GM19193 (cell line): ENCODE measurements around the gene ZNF462.

Experiments
- POLR2A ChIP-seq: IDR thresholded peaks from 4 replicates; pipeline ENCODE4 v1.6.1; 2011; ENCODE audit not compliant: insufficient read depth, insufficient read length; ENCODE audit errors: extremely low read depth

Gene ZNF462

DNA sequence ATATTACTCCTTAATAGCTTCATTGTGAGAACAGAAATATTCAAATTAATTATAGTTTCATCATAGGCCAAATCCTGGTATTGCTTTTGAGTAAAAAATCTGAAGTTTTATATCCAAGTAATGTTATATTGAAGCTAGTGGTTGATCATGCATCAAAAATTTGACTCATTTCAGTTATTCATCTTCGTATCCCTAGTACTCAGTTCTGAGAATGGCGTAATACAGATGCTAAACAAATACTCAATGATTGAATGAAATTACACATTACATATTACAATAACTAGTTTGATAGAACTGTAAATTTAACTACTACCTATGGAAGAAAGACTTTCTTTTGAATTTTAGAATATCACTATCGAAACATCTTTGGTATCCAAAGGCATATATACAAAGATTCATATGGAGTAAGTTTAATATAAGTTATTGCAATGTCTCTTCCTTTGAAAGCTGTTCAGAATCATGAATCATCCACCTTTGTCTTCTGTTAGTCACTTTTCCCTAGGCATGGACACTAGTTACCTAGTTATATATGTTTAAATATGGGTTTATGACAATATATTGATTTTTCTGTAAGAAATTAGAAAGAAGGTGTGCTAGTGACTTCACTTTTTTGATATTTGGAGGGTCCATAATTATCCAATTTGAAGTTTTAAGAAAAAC, 5.0 kb upstream of the ZNF462 start:
- TF ChIP-seq POLR2A: no peak

DNA sequence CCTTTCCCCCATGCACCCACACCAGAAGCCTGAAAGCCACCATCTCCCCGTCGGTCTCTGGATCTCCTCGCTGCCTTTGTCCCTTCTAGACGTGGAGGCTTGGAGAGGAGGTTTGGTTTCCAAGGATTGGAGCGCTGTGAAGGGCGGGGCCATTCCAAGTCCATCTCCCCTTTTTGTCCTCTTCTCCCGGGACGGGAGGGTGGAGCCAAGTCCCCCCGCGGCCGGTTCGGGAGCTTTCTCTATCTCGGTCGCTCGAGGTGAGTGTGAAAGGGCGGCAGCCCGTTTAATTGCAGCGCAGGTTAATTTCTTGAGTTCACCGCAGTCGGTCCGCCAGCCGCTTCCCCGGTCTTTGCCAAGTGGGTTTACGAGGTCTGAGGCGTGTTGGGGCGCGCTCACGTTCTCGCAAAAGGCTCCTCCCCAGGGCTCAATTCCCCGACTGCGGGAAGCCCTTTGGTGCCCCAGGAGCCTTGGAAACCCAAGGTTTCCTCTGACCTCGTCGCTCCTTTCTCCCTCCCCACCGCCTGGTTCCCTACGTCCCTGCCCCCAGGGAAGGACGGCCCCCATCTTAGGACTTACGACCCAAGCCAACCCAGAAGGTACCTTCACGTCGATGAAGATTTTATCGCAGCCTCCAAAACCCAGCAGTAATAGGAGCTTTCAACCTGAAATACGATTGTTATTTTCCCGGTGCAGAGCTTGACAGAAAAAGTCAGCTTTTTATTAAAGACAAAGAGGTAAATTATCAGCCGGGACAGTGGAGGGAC, 2.8 kb upstream of the ZNF462 start:
- no peak for TF ChIP-seq POLR2A

DNA sequence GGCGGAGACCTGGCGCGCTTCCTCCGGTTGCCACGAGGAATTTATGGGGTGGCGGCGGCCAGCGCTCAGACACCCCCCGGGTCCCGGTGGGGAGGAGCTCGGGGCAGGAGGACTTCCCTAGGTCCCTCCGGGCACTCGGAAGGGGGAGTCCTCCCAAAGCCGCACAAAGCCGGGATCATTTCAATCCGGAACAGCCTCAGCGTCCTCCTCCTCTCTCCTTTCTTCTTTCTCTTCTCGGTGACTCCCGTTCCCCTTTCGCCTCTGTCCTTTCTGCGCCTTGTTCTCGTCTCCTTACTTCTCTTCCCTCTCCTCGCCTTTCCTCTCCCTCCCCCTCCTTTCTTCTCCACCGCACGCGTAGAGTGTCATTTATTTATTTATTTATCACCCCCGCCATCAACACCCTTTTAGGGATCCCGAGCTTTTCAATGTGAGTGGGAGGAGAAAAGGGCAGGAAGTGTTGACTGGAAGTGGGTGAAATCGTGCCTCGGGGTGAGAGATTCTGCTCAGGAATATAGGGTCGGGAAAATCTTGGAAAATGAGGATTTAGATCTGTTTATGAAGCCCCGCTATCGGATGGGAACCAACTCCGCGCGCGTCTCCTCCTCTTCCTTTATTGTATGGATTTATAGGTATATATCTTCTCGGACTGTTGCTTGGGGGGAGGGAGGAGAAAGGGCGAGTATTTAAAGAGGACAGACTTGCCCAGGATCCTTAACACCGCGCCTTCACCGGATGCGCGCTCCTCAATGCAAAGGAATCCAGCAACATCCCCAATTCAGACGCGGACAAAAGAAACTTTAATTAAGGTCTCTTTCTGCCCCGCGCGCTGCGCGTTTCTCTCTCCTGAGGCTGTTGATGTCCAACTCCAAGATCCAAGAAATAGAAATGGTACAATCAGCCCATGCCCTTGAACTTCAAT, 2.0 kb upstream of the ZNF462 start:
- no peak for TF ChIP-seq POLR2A

DNA sequence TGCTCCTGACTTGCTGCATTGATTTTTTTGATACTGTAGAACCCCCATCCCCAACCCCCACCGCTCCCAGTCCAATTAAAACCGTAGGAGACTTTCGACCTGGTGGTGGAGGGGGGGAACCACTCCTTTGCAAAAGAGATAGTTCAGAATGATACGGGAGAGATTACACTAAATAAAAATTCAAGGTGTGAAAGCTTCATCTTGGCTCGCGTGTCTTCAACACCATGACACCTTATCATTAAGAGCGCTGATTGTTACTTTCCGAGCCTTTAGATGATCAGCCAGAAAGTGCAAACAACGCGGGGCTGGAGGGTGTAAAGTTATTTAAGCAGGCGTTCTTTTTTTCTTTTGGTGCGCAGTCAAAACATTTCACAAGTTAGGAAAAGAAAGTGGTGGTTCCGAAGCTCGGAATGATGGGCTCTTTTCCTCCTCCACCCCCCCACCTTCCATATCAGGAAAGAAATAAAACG, 1.3 kb upstream of the ZNF462 start:
- no peak for TF ChIP-seq POLR2A

DNA sequence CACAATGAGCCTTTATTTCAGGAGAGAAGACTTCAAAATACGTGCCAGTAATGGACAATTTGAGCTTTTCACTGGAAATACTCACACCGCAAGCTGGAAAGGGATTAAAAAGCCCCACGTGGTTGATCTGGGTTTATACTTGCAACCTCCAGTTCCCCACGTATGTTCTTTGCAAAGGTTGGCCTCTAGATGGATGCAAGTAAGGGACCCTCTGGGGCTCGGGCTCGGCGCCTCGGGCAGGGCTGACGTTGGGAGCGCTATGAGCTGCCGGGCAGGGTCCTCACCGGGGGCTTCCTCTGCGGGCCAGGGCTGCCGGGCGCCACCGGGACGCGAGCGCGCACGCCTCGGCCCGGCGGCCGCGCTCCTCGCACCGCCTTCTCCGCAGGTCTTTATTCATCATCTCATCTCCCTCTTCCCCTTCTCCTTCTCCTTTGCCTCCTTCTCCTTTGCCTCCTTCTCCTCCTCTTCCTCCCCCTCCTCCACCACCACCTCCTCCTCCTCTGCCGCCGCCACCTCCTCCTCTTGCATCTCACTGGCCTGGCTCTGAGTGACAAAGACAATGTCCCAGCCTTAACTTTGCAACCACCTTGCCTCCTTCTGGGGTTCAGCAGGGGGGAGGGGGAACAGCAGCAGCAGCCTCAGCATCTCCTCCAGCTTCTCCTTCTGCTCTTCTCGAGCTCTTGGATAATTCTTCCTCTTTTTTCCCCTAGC, 701 bp upstream of the ZNF462 start:
- TF ChIP-seq POLR2A: no peak

DNA sequence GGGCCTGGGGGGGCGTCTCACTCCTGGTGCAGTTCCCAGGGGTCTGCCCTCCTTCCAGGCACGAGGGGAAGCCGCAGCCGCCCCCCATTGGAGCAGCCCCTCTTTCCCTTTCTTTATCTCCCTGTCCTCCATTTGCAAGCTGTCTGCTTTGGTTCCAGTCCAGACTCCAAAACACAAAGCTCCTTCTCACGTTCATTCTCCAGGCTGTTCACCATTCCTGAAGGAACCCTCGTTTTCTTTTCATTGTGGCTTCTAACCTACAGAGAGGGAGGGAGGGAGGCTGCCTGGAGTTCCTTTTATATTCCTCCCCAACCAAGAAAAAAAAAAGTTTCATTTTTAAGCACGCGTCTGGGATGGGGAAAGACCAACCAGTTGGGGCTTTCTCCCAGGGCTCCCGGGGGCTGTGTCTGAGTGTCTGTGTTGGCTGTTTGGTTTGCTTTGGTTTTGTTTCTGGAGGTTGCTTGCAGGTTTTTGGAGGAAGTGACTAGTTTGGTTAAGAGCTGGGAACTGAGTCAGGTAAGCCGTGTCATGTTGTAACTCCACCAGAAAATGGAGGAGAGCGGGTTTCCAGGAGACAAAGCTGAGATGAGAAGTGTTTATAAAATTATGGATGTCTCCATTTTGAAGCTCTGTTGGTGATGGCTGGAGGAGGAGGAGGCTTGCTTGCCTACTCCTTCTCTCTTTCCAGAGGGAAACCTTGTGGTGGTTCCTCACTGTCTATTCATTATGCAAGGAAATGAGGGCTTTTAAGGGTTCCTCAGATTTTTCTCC, 1.6 kb downstream of the ZNF462 start:
- no peak for TF ChIP-seq POLR2A

DNA sequence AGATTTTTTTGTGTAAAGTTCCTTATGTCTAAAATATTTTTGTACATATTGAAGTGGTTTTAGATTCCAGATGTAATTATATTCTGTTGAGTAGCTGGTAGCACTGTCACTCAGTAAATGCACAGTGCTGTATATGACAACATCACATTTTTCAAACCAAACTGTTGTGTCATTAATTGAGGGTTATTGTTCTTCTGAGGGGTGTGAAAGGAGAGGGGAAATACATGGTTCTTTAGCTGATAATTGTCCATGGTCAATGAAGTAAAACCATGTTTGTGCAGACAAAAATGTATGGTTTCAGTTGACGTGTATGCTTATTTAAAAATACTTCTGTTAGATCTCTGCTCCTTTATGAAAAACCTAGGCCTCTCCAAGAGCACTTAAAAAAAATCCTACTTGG, 3.3 kb downstream of the ZNF462 start:
- no peak for TF ChIP-seq POLR2A

DNA sequence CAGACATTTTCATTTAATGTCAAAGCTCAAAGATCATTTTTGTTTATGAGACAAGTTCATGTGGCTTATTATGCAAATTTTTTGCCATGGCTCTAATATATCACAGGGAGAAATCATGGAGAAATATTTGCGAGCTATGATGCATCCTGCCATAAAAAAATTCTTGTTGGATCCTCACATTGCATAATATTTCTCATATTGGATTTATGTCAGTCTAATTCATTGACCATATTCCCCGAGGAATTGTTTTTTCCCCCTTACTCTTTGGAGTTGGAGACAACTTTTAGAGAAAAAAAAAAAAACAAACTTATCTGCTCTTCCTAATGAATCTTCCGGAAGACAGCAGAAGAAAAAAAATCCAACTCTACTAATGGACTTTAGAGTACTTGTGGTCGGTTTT, 4.3 kb downstream of the ZNF462 start:
- no peak for TF ChIP-seq POLR2A

DNA sequence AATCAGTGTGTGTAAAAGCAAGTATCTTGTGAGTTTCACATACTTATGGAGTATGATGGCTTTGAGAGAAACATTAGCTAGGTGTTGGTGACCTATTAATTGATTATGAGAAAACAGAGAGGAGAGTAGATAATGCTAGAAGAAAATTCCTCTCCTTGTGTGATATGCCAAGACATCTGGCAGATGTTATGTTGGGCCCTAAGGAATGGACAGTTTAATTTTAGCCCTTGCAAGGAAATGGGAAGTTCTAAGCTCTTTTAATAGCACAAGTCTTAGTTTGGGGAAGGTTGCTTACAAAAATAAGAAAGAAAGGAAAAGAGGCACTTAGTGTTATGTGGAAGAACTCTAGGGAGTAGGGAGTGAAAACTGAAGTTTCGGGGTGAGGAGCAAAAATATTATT, 5.1 kb downstream of the ZNF462 start:
- TF ChIP-seq POLR2A: no peak

DNA sequence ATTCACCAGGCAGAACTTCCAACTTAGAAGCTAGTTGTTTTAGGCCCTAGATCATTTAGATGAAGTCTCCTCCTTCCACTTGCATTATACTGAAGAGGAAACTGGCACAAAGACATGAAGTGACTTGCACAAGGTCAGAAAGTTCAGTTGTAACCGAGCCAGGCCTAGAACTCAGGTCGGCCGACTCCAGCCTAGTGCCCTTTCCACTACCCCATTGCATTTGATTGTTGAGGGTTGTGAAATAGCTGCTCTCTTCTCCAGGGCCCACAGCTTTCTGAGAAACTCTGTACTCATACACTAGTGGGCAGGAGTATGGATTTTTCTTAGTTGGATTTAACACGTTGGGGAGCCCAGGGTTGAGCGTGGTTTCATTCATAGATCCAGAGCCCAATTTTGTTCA, 5.6 kb downstream of the ZNF462 start:
- no peak for TF ChIP-seq POLR2A

DNA sequence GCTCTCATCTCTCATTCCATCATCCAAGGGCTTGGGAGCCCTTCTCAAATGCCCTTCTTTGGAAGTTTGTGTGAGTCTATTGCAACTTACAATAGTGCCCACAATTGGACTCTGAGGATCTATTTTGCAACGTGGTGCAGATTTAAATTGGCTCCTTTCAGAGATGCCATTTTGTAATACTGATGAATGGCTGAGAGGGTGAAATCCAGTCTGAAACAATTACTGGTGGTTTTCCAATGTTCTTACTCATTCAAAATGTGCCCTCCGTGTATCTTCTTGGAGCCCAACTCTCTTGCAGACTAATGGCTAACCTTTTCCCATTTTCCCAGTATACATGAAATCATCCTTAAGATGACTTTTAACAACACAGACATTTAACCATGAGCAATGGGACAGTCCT, 6.1 kb downstream of the ZNF462 start:
- no peak for TF ChIP-seq POLR2A

DNA sequence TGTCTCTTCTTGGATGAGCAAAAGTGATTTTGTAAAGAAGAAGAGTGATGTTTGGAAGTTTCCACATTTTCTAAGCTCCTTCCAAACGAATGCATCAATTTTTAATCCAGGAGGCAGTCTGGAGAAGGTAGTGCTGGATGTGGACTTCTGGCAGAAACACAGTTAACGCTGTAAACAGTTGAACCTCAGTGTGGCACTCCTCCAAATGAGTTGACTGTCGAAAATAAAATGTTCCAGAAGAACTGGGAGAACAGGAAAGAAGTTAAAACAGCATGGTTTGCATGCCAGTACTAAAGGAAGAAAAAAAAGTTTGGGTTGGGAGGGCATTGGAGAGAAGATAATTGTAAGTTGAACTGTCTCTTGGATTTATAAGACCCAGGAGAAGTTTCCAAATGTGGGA, 6.5 kb downstream of the ZNF462 start:
- TF ChIP-seq POLR2A: no peak

DNA sequence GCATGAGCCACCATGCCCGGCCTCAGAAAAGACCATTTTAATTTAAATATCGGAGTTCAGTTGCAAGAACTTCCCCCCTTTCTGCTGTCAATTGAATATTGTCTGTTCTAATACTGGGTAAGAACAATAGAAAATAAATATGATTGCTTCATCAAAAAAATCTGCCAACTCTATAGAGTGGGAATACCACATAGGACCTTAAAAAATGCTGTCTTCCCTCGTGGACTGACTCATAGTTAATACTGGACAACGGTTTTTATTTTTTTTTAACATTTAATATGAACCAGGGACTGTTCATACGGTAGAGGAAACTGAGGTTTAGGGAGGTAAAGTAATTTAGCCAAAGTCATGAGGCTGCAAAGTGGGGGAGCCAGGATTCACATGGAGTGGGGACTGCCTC, 9.7 kb downstream of the ZNF462 start:
- no peak for TF ChIP-seq POLR2A

DNA sequence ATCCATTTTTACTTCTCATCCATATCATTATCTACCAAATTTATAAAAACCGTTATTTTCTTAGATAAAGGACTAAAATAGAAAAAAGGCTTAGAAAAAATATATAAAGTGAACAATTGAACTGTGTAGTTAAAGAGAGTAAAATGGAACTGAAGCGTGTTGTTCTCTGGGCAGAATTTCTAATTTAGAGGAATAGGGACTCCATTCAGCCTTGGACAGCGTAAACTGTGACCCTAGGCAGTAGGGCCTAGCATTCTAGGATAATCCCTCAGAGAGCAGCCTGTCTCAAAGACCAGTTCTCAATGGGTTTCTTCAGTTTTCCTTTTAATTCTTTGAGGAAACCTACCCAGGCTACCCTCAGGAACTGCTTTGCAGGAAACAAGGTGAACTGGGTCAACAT, 11.1 kb downstream of the ZNF462 start:
- no peak for TF ChIP-seq POLR2A

DNA sequence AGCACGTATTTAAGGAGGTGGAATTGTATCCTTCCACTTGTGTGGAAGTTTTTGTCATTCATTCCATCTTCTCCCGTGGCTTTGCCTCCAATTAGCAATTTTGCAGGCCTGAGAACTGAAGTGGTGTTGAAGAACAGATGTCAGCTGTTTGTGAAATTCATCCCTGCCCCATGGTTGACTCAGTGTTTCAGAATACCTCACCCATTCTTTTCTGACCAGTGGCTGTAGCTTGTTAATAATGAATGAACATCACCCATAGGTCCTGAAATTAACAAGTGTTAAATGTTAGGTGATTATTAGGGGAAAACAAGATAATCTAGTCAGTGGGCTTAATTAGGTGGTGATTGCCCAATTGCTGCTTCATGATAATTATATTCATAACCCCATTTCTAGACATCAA, 11.7 kb downstream of the ZNF462 start:
- no peak for TF ChIP-seq POLR2A

DNA sequence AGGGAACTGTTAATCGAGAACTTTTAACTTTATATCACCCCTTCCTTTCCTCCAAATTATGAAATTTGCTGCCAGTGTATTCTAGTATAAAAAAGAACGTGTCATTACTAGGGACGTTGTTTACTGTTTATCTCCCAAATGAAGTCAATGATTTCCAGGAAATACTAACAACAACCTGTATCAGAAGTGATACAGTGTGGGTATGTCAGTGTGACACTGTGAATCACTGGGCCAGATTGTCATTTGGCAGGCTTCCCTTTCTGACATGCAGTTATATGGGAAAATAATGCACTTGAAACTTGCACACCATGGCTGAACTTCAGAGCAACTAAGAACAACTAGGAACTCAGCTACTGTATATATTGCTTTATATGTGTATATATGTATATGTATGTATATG, 12.6 kb downstream of the ZNF462 start:
- no peak for TF ChIP-seq POLR2A
